Measurements from ENCODE around the gene POU3F3.

DNA sequence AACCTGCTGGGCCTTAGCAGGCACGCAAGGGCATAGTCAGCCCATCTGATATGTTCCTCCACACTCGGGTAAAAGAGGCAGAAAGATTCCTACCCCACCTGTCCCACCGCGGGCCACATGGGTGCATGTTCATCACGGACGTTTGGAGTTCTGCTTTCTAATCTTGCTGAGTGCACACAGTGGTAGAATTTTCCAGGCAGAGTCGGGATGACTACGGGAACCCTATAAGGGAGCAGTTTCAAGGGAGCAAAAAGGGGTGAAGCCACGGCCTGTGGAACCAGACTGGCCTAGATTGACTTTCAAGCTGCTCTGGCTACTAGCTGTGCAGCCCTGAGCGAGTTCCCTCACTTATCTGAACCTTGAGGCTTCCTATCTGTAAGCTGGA is 36.8 kb downstream of the POU3F3 start:
- TF ChIP-seq, protein P1, sequence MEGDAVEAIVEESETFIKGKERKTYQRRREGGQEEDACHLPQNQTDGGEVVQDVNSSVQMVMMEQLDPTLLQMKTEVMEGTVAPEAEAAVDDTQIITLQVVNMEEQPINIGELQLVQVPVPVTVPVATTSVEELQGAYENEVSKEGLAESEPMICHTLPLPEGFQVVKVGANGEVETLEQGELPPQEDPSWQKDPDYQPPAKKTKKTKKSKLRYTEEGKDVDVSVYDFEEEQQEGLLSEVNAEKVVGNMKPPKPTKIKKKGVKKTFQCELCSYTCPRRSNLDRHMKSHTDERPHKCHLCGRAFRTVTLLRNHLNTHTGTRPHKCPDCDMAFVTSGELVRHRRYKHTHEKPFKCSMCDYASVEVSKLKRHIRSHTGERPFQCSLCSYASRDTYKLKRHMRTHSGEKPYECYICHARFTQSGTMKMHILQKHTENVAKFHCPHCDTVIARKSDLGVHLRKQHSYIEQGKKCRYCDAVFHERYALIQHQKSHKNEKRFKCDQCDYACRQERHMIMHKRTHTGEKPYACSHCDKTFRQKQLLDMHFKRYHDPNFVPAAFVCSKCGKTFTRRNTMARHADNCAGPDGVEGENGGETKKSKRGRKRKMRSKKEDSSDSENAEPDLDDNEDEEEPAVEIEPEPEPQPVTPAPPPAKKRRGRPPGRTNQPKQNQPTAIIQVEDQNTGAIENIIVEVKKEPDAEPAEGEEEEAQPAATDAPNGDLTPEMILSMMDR (IDR thresholded peaks at IDR 0.05), result no peak
- TF ChIP-seq ZFX (IDR thresholded peaks at IDR 0.05; ENCODE audit: borderline replicate concordance), result no peak
